NK-92 (cell line): ENCODE results near the gene BEST2.
"Not testable (repeated sequence)": the region's sequence is repeated elsewhere in the genome, so short reads cannot be mapped to it uniquely, and the experiment has no call there.

Source experiments
- DNase-seq: peaks from one replicate; lab custom pipeline; 2025; ENCODE audit not compliant: unreplicated experiment; lab: John Stamatoyannopoulos, UW

Gene BEST2

GRCh38 chr19:12751635-12752034, at the start of gene BEST2:
Gene BEST2 (plus strand): TSS chr19:12751791. CDS start chr19:12752593, 802 bp downstream.
- no peak for DNase-seq

GRCh38 chr19:12703046-12703445, 48.5 kb upstream of the BEST2 start:
- DNase-seq, result no peak

GRCh38 chr19:12705169-12705568, 46.4 kb upstream of the BEST2 start:
- DNase-seq, result no peak

- no peak for DNase-seq
Measured at GRCh38 chr19:12705654-12706331, 45.8 kb upstream of the BEST2 start.

GRCh38 chr19:12706332-12706718, 45.3 kb upstream of the BEST2 start:
- no peak for DNase-seq

GRCh38 chr19:12708641-12709040, 43.0 kb upstream of the BEST2 start:
- DNase-seq, result no peak

GRCh38 chr19:12711187-12711586, 40.4 kb upstream of the BEST2 start:
- no peak for DNase-seq

GRCh38 chr19:12712077-12712476, 39.5 kb upstream of the BEST2 start:
- DNase-seq, result not testable (repeated sequence)

GRCh38 chr19:12713304-12713703, 38.3 kb upstream of the BEST2 start:
- DNase-seq, result not testable (repeated sequence)

- DNase-seq, result no peak
Measured at GRCh38 chr19:12715102-12715501, 36.5 kb upstream of the BEST2 start.

- DNase-seq, result no peak
Measured at GRCh38 chr19:12715929-12716328, 35.7 kb upstream of the BEST2 start.

GRCh38 chr19:12720296-12720695, 31.3 kb upstream of the BEST2 start:
- DNase-seq, result no peak

GRCh38 chr19:12720851-12721655, 30.5 kb upstream of the BEST2 start:
- no peak for DNase-seq

- no peak for DNase-seq
Measured at GRCh38 chr19:12721656-12722565, 29.7 kb upstream of the BEST2 start.

GRCh38 chr19:12722566-12723380, 28.8 kb upstream of the BEST2 start:
- peak; percentile 65 for DNase-seq

GRCh38 chr19:12723381-12723640, 28.3 kb upstream of the BEST2 start:
- no peak for DNase-seq

- DNase-seq, result no peak
Measured at GRCh38 chr19:12723641-12724426, 27.8 kb upstream of the BEST2 start, which contains the start of gene TNPO2. Gene TNPO2 (minus strand): TSS chr19:12723932. CDS start chr19:12720977, 2,955 bp downstream.

- DNase-seq, result not testable (repeated sequence)
Measured at GRCh38 chr19:12725612-12726011, 26.0 kb upstream of the BEST2 start.

GRCh38 chr19:12726988-12727316, 24.6 kb upstream of the BEST2 start:
- DNase-seq, result no peak
